NOMO-1 (cell line): ENCODE measurements around the gene CHCHD5.

Experiments
- DNase-seq, 2 experiments: peaks; one replicate each; lab custom pipeline; 2025; ENCODE audit not compliant: unreplicated experiment in 2 of 2; lab: John Stamatoyannopoulos, UW

The CHCHD5 gene

DNA sequence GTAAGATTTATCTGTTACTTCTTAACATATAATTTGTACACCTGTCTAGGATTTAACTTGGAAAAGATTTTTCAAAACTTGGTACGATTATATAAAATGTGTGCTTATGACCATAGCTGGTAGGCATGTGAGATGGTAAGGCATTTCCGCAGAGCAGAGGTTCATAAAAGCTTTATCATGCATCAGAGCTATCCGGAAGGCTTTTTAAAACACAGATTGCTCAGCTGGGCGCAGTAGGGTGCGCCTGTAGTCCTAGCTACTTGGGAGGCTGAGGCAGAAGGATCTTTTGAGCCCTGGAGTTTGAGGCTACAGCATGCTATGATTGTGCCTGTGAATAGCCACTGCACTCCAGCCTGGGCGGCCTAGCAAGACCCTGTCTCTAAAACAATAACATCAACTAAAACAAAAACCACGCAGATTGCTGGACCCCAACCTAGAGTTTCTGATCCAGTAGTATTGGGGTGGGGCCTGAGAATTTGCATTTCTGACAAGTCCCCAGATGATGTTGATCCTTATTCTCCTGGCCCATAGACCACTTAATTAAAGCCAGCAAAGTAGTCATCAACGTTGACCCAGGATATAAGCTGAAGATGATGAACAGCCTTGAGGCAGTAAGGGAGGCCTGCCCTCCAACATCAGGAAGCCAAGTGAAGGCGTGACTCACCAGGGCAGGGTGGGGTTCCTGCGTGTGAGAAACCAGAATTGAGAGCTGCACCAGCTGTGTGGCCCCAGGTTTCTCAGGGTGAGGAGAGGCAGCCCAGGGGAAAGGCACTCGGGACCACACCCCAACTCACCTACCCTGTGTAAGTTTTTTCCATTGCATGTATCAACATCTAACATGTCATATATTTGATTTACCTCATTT lies 39.7 kb downstream of the CHCHD5 start:
- DNase-seq, result peak; percentile 71 to 76

DNA sequence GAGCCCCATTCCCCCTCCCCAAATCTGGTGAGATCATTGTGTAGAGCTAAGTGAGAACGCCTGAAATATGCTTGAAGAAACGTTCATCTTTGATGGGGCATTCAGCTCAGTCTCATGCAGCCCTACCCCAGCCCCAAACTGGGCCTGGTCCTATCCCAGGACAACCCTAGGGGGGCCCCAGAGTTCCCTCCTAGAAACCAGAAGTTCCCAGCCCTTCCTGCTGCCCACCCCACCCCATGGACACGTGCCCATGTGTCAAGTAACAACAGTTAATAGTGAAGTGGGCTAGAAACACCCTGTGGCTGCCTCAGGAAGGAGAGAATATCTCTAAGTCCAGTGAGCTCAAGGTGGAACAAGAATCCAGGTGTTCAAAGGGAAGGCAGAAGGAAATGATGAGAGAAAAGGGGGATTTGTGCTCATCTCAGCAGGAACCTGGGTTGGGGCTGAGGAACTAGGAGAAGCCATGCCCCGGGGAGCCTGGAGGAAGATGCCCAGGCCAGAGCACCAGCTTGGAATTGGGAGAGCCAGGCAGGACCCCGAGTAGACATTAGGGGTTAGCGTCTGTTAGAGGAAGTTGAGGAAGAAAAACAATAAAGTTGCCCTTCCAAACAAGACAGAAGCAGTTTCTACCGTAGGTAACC lies 41.2 kb downstream of the CHCHD5 start:
- DNase-seq, result no peak

DNA sequence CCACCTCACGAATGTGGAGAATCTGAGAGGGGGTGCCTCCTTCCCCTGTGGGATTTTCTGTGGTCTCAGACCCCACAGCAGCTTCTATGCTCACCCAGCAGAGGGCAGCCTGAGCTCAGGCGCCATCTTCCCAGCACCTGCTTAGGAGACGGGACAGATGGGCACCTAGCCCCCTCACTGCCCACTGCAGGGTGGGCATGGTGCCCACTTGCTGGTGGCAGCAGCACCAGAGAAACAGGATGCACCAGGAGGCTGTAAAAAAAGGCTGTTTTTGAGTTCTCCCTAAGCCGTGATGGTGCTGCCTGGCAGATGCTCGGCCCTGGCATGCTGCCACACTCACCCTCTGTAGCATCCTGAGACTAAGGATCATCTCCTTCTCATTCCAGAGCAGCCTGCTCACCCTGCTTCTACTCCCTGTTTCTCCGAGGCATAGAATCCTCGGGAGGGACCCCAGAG lies 42.2 kb downstream of the CHCHD5 start:
- DNase-seq, result peak; percentile 43 to 45

DNA sequence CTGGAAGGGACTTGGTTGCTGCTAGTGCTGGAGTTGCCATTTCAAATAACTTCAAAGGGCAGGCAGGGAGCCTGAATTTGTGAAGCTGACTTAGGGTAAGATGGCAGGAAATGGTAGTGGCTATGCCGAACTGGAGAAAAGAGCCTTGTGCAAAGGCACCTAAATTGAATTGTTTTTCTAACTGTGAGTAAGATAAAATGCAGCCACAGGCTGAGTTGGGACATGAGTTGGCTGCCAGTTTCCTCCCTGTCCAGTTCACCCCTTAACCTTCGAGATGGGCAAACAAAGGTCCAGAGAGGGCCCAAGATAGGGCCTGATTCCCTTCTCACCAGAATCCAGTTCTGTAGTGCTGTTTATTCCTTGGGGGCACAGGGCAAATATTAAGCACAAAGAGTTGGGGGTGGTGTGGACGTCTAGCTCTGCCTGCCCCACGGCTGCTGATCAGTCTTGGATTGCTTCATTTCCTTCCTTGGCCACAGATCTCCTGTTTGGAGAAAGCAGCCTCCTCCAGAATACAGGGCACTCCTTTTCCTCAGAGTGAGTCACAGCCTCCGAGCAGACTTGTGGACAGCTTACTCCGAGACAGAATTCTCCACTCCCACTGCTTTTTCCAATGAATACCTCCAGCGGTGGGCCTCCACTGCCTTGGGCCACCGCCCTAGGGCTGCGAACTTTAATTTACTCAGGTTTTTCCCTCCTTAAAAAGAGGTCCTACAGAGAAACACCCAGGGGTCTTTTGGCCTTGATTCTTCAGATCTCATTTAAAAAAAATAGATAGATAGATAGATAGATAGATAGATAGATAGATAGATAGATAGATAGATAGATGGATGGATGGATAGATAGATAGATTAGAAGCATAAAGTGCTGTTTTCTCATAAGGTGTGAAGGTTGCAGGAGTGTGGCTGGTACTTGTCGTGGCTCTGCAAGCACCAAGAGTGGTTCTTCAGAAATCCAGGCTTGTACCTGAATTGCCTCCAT lies 42.9 kb downstream of the CHCHD5 start:
- peak; percentile 74 to 76 for DNase-seq

DNA sequence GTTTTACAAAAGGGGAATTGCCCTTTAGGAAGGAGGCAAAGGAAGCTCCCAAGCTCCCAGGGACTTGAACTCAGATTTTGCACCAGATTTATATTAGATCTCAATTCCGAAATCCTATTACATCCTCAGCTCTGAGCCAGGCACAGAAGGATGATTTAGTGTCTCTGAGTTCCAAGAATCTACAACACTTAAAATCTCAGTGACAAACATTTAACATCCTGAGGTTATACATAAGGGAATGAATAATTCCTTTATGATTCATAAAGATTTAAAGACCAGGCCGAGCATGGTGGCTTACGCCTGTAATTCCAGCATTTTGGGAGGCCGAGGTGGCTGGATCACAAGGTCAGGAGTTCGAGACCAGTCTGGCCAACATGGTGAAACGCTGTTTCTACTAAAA lies 44.8 kb downstream of the CHCHD5 start:
- no peak for DNase-seq

DNA sequence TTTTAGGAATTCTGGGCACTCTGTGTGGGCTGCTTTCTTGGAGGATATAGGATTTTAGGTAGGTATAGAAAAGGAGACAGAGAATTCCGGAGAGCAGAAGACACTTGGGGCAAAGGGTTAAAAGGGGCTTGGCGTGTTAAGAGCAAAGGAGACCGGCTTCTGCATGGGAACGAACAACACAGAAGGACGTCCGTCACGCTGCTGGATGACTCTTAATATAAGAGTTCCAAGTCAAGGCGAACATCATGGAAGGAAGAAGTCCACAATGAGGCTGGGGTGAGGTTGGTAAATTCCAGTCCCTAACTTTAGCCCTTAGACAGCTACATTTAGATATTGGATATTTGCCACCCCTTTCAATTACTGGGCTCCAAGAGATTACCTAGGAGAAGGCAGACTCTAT lies 45.4 kb downstream of the CHCHD5 start:
- no peak for DNase-seq

DNA sequence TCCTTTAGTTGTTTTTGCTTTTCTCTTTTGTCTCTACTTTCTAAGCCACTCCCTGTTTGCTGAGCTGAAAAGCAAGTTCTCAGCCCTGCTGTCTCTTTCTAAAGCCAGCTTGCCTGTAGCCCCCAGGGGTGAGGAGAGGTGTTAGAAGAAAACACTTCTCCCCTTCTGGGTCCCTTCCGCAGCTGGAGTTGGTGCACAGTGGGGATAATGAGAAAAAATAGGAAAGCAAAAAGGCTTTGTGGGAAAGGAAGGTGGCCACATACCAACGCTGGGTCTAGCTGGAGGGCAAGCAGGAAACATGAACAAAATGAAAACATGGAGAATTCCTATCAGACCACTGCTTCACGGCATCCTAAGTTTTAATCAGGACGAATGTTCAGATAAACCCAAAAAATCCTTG lies 45.9 kb downstream of the CHCHD5 start:
- no peak for DNase-seq

DNA sequence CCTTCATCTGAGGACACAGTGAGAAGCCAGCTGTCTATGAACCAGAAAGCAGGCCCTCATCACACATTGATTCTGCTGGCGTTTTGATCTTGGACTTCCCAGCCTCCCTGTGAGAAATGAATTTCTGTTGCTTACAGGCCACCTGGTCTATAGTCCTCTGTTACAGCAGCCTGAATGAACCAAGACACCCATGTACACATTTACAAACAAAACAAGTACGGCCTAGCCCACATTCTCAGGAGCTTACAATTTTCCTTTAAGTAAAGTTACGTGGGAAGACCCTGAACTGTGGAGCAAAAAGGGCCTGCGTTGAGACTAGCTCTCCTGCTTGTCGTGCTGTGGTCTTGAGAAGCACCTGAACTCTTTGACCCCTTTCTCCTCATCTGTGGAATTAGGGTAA lies 49.3 kb downstream of the CHCHD5 start:
- no peak for DNase-seq

DNA sequence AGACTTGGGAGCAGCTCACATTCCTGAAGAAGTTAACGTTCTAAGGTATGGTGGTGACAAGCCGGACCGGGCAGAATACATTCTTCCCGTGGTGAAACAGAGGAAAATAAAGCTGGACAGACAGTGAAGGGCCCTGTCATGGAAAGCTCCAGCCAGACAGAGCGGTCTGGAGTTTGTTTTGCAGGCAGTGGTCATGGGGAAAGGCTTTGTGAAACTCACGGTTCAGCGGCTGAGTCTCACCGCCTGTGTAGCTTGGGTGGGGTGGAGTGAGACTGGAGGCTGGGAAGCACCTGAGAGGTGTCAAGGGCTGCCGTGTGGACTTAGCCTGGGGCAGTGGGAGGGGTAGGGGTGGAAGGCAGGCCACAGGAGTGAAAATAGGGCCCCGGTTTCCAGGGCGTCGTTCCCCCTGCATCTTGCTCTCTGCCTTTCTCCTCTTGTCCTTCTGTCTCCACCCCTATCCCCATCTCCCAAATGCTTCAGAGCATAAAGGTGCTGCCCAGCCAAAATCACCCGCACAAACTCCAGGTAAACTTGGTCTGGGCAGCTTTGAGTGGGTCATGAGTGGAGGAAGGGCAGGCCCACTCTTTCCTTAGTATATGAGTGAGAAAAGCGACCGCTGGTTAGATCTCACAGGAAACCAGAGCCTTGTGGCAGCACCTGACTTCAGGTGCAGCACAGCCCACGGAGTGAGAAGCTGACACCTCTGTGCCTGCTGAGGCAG lies 49.9 kb downstream of the CHCHD5 start:
- no peak for DNase-seq

DNA sequence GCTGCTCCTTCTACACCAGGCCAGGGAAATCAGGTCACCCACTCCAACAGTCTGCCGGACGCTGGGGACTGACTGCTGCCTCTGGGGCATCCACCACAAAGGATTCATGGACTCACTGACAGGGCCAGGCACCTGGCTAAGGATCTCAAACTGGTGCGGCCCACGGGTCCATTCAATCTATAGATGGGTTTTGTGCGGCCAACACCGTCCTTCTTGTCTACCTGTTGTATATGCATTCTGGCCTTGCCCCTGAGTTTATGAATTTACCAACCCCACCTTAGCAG lies 50.4 kb downstream of the CHCHD5 start:
- DNase-seq, result no peak

DNA sequence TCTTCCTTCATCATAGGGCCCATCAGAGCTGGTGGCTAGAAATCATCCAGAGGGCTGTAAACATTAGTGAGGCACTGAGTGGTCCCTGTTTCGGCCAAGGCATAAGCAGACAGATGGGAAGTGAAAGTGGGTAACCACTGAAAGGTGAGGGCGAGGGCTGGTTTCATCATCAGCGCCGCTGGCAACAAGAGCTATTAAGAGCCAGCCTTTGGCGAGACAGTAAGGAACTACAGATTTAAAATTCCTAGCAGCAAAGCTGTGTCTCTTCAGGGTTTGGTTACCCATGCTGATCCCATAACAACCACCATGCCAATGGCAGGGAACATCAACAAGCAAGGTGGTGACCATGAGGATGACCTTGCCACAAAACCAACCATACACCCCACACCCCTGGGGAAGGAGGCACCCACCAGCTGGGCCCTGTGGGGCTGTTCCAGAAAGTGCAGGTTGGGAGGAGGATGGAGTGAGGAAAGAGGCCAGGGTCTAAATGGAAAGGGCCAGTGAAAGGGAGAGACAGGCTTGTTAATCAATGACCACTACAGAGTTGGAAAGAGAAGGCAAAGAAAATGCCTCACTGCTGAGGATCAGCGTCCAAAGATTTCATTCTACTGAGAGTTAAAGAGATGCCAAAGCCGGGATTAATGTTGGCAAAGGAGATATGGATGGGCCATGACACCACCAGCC lies 52.3 kb downstream of the CHCHD5 start:
- peak; percentile 85 to 88 for DNase-seq

DNA sequence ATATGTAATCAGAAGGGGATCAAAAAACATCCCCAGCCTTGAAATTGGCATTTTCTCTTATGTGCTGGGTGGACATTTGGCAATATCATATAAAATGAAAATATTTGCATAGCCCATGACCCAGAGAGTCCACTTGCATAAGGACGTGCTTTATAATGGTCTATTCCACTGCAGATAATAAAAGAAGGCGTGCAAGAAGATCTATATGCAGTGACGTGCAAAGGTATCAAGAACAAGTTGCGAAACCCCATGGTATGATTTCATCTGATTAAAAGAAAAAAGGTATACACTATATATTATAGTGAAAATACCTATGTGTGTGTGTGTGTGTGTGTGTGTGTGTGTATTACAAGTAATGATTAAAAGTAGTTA lies 52.9 kb downstream of the CHCHD5 start:
- DNase-seq, result no peak
